DMS79 treated with DMSO at 0.1 percent for 48 hours (cell line): ENCODE data around the gene ABCC3.

ENCODE experiments used
- DNase-seq: peaks from one replicate; lab custom pipeline; 2025; lab: John Stamatoyannopoulos, UW

ABCC3 gene

GRCh38 chr17:50642722-50643656 is 8.3 kb downstream of the ABCC3 start:
- no peak for DNase-seq

GRCh38 chr17:50645748-50646682 is 11.3 kb downstream of the ABCC3 start:
- no peak for DNase-seq

GRCh38 chr17:50647187-50647586 is 12.5 kb downstream of the ABCC3 start:
- no peak for DNase-seq

- DNase-seq: no peak
Measured at GRCh38 chr17:50649042-50649908, 14.6 kb downstream of the ABCC3 start.

- no peak for DNase-seq
Measured at GRCh38 chr17:50651661-50652060, 17.0 kb downstream of the ABCC3 start.

- DNase-seq: no peak
Measured at GRCh38 chr17:50653738-50654137, 19.1 kb downstream of the ABCC3 start.

- no peak for DNase-seq
Measured at GRCh38 chr17:50656509-50656908, 21.8 kb downstream of the ABCC3 start.

GRCh38 chr17:50657054-50657453 is 22.4 kb downstream of the ABCC3 start:
- no peak for DNase-seq

- DNase-seq: no peak
Measured at GRCh38 chr17:50657627-50658026, 22.9 kb downstream of the ABCC3 start.

- DNase-seq: no peak
Measured at GRCh38 chr17:50658616-50659015, 23.9 kb downstream of the ABCC3 start.

- DNase-seq: no peak
Measured at GRCh38 chr17:50659179-50659578, 24.5 kb downstream of the ABCC3 start.

GRCh38 chr17:50660042-50660886 is 25.6 kb downstream of the ABCC3 start:
- DNase-seq: no peak

GRCh38 chr17:50660887-50661345 is 26.2 kb downstream of the ABCC3 start:
- no peak for DNase-seq

GRCh38 chr17:50661348-50661747 is 26.7 kb downstream of the ABCC3 start:
- DNase-seq: peak; percentile 52

GRCh38 chr17:50661795-50662391 is 27.2 kb downstream of the ABCC3 start:
- peak; percentile 85 for DNase-seq

GRCh38 chr17:50662632-50663225 is 28.0 kb downstream of the ABCC3 start:
- no peak for DNase-seq

- DNase-seq: no peak
Measured at GRCh38 chr17:50663812-50664374, 29.2 kb downstream of the ABCC3 start.

- no peak for DNase-seq
Measured at GRCh38 chr17:50664788-50665458, 30.2 kb downstream of the ABCC3 start.

- DNase-seq: no peak
Measured at GRCh38 chr17:50665838-50666237, 31.2 kb downstream of the ABCC3 start.
